ENCODE results near the gene TBX2. TPM values are rescaled to one million over a fixed set of nuclear protein-coding genes. Genes with fewer than 3 reads are reported as not detected.

Gene TBX2
- total and polyA plus RNA-seq, 12 donors: 4.6 to 31.1 (median 11.8) TPM

DNA sequence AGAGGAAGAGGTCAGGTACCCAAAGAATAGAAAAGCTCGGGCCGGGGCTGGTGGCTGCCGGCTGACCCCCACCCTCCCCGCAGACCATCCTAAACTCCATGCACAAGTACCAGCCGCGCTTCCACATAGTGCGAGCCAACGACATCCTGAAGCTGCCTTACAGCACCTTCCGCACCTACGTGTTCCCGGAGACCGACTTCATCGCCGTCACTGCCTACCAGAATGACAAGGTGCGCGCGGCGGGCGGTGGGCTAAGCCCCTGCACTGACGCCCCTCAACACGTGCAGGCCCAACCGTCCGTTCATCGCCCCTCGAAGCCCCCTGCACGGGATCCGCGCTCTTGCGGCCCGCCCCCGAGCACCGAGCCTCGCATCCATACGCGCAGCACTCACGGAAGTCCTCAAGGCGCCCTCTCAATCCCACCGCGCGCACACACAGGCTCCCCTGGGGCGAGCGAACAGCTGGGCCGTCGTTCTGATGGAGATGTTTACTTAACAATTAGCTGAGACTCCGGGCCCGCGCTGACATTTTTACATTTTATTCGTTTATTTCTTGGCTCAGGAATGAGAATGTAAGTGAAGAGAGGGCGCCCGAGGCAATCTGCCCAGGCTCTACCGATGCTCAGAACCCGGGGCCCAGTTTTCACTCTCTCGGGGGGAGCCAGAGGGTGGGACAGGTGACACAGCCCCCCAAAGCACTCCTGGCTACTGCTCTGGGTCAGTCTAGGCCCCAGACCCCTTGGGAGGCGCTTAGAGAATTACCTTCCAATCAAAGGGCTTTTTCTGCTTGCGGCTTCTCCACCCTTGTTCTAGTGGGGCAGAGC, 3.5 kb downstream of the TBX2 start:
- DNase-seq: no peak
- Histone ChIP-seq H3K4me1 (peaks cover 13 to 64% (median 51%) of the 10 kb centered on the region in 9 donors), H3K27me3 (peaks cover 35 to 96% (median 93%) of the 10 kb centered on the region in 7 donors), H3K9me3 (no peaks in the 10 kb centered on the region), H3K4me3 (peak overlapping the region; percentile 28 to 81 (median 66)), H3K27ac (peak overlapping the region; percentile 16 to 88 (median 80)), H3K36me3 (peaks cover 0 to 19% (median 0%) of the 10 kb centered on the region in 9 donors)
- 17 to 21% methylated on average over 55 of the region's 55 CpGs for WGBS, 2 donors
- intact Hi-C loops (cut with DNase I): loop anchor here in 3 of 10 donors (5.0 to 10.0 kb wide), 3 partner anchors 678 to 688 kb away; no protein-coding TSS in a partner anchor
- ATAC-seq: no peak
- TF ChIP-seq, protein P1, sequence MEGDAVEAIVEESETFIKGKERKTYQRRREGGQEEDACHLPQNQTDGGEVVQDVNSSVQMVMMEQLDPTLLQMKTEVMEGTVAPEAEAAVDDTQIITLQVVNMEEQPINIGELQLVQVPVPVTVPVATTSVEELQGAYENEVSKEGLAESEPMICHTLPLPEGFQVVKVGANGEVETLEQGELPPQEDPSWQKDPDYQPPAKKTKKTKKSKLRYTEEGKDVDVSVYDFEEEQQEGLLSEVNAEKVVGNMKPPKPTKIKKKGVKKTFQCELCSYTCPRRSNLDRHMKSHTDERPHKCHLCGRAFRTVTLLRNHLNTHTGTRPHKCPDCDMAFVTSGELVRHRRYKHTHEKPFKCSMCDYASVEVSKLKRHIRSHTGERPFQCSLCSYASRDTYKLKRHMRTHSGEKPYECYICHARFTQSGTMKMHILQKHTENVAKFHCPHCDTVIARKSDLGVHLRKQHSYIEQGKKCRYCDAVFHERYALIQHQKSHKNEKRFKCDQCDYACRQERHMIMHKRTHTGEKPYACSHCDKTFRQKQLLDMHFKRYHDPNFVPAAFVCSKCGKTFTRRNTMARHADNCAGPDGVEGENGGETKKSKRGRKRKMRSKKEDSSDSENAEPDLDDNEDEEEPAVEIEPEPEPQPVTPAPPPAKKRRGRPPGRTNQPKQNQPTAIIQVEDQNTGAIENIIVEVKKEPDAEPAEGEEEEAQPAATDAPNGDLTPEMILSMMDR (IDR thresholded peaks at IDR 0.05): no peak

DNA sequence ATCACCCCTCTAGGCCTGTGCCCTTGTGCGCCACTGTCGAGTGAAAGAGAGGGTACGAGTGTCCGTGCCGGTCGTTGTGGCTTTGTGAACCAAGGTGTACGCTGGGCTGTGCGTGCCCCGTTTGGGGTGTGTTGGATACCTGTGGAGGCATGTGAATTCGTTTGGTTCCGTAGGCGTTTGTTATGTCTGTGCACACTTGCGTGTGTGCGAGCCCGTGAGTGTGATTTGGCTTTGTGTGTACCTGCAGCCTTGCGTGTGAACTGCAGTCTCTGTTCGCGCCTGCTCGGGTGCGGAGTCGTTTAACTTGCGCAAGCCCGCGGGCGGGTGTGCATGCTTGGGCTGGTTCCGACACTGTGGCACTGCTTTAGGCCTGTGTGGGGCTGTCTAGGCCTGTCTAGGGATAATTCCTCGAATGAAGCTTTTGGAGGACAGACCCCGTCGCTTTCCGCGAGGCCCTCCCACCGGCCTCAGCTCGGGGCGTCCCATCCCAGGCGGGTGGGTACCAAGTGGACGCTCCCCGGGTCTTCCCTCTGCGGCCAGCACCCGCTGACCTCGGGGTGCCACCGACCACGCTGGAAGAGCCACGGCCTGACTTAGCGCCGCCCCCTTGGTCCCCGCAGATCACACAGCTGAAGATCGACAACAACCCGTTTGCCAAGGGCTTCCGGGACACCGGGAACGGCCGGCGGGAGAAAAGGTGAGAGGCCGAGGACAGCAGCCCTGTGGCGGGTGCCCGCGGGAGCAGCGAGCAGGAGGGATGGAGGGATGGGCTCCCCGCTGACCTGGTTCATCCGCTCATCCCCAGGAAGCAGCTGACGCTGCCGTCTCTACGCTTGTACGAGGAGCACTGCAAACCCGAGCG, 4.4 kb downstream of the TBX2 start:
- DNase-seq: no peak
- Histone ChIP-seq H3K9me3 (no peaks in the 10 kb centered on the region), H3K27ac (peak overlapping the region; percentile 67 to 88 (median 80)), H3K4me1 (peaks cover 10 to 64% (median 53%) of the 10 kb centered on the region in 9 donors), H3K36me3 (peaks cover 0 to 19% (median 0%) of the 10 kb centered on the region in 9 donors), H3K4me3 (peak overlapping the region; percentile 37 to 81 (median 66)), H3K27me3 (peaks cover 31 to 96% (median 93%) of the 10 kb centered on the region in 7 donors)
- 24% methylated on average over 66 of the region's 66 CpGs for WGBS, 2 donors
- ATAC-seq: no peak
- TF ChIP-seq, protein P1 (IDR thresholded peaks at IDR 0.05): no peak
- intact Hi-C loops (cut with DNase I): loop anchor here in 3 of 10 donors (5.0 to 10.0 kb wide), 3 partner anchors 679 to 689 kb away; no protein-coding TSS in a partner anchor

DNA sequence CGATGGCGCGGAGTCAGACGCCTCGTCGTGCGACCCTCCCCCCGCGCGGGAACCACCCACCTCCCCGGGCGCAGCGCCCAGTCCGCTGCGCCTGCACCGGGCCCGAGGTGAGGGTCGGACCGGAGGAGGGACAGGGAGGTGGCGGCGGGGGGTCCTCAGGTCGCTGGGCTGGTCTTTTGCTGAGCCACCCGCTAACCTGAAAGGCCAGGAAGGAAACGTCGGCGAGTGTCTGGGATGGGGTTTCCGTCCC, 4.9 kb downstream of the TBX2 start:
- intact Hi-C loops (cut with DNase I): loop anchor here in 3 of 10 donors (5.0 to 10.0 kb wide), 3 partner anchors 680 to 690 kb away; no protein-coding TSS in a partner anchor
- no peak for ATAC-seq

More for the DNA sequence above, 4.9 kb downstream of the TBX2 start:
- H3K27ac ChIP-seq: peak overlapping the region; percentile 67 to 88 (median 80)
- peaks cover 0 to 19% (median 0%) of the 10 kb centered on the region in 9 donors for H3K36me3 ChIP-seq
- 11 to 21% methylated on average over 27 of the region's 27 CpGs for WGBS, 2 donors
- TF ChIP-seq, protein P1 (IDR thresholded peaks at IDR 0.05): no peak
- H3K9me3 ChIP-seq: no peaks in the 10 kb centered on the region
- H3K27me3 ChIP-seq: peaks cover 26 to 96% (median 90%) of the 10 kb centered on the region in 7 donors
- DNase-seq: no peak
- peaks cover 10 to 61% (median 49%) of the 10 kb centered on the region in 9 donors for H3K4me1 ChIP-seq
- peak overlapping the region; percentile 37 to 81 (median 66) for H3K4me3 ChIP-seq
